A673 (cell line): Measurements from ENCODE around the gene FSIP1.

Experiments used
- EZH2 ChIP-seq: fragments of 200-600 bp; sonication (generic); IDR thresholded peaks from 2 replicates; pipeline ENCODE4 v1.6.1; 2017; ENCODE audit warnings: borderline replicate concordance, low read depth, mild to moderate bottlenecking, mixed read lengths, antibody characterized with exemption, low read length; ENCODE audit not compliant: poor library complexity, severe bottlenecking
- TF ChIP-seq, protein P1 (sequence below): fragments of 300-800, 200-600 bp; sonication (generic); conservative IDR thresholded peaks from 2 replicates; pipeline ENCODE4 v1.5.1; 2017; ENCODE audit warnings: low read depth, mild to moderate bottlenecking, antibody characterized with exemption, low read length, moderate library complexity, mixed read lengths

DNA sequence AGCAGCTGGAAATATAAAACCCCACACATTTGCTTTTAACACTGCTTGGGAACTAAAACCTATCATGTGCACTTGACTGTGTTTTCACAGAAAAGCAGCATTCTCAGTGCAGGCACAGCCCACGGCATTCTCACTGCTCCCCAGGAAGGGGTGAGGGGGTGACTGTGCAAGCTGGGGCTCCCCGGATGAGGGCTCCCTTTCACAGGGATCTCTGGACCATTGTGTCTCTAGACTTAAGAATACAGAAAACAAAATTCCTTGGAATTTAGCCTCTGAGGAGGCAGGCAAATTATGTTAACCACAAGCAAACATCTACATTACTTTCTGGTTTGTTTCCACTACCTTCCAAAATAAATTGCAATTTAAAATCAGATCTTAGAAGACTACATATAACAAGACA is 100.3 kb downstream of the FSIP1 start:
- TF ChIP-seq, protein P1, sequence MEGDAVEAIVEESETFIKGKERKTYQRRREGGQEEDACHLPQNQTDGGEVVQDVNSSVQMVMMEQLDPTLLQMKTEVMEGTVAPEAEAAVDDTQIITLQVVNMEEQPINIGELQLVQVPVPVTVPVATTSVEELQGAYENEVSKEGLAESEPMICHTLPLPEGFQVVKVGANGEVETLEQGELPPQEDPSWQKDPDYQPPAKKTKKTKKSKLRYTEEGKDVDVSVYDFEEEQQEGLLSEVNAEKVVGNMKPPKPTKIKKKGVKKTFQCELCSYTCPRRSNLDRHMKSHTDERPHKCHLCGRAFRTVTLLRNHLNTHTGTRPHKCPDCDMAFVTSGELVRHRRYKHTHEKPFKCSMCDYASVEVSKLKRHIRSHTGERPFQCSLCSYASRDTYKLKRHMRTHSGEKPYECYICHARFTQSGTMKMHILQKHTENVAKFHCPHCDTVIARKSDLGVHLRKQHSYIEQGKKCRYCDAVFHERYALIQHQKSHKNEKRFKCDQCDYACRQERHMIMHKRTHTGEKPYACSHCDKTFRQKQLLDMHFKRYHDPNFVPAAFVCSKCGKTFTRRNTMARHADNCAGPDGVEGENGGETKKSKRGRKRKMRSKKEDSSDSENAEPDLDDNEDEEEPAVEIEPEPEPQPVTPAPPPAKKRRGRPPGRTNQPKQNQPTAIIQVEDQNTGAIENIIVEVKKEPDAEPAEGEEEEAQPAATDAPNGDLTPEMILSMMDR: no peak
- no peak for TF ChIP-seq EZH2
